NCI-H187 treated with DMSO at 0.1 percent for 48 hours (cell line): ENCODE data around the gene ODAPH.
"Not testable (repeated sequence)": the region's sequence is repeated elsewhere in the genome, so short reads cannot be mapped to it uniquely, and the experiment has no call there.

Source experiments
- DNase-seq: peaks from one replicate; lab custom pipeline; 2025; lab: John Stamatoyannopoulos, UW

The ODAPH gene

GRCh38 chr4:75555294-75556164 is at the start of gene ODAPH:
Gene ODAPH (plus strand): TSS chr4:75556066. CDS start chr4:75556083, 17 bp downstream.
- no peak for DNase-seq

GRCh38 chr4:75509592-75509991 is 46.3 kb upstream of the ODAPH start:
- DNase-seq: not testable (repeated sequence)

- DNase-seq: no peak
Measured at GRCh38 chr4:75511841-75512240, 44.0 kb upstream of the ODAPH start.

- no peak for DNase-seq
Measured at GRCh38 chr4:75512386-75513211, 43.3 kb upstream of the ODAPH start.

GRCh38 chr4:75513526-75514130 is 42.2 kb upstream of the ODAPH start:
- DNase-seq: no peak

GRCh38 chr4:75514131-75514948 is 41.5 kb upstream of the ODAPH start, which contains the start of the genes RCHY1 and THAP6:
Gene RCHY1 (minus strand): TSS chr4:75514403. CDS start chr4:75514286, 117 bp downstream.
Gene THAP6 (plus strand): TSS chr4:75514473. CDS start chr4:75515453, 980 bp downstream.
- DNase-seq: peak; percentile 96

- DNase-seq: no peak
Measured at GRCh38 chr4:75514949-75515612, 40.8 kb upstream of the ODAPH start.

GRCh38 chr4:75516144-75516543 is 39.7 kb upstream of the ODAPH start:
- DNase-seq: no peak

GRCh38 chr4:75519452-75519851 is 36.4 kb upstream of the ODAPH start:
- DNase-seq: not testable (repeated sequence)

GRCh38 chr4:75525086-75525485 is 30.8 kb upstream of the ODAPH start:
- DNase-seq: no peak

- DNase-seq: no peak
Measured at GRCh38 chr4:75525910-75526309, 30.0 kb upstream of the ODAPH start.

GRCh38 chr4:75527482-75527881 is 28.4 kb upstream of the ODAPH start:
- DNase-seq: no peak

- DNase-seq: no peak
Measured at GRCh38 chr4:75530556-75531322, 25.1 kb upstream of the ODAPH start.

GRCh38 chr4:75531536-75532143 is 24.2 kb upstream of the ODAPH start:
- not testable (repeated sequence) for DNase-seq

- DNase-seq: not testable (repeated sequence)
Measured at GRCh38 chr4:75533339-75533887, 22.5 kb upstream of the ODAPH start.

- not testable (repeated sequence) for DNase-seq
Measured at GRCh38 chr4:75533926-75534325, 21.9 kb upstream of the ODAPH start.

GRCh38 chr4:75537308-75537707 is 18.6 kb upstream of the ODAPH start:
- not testable (repeated sequence) for DNase-seq

- DNase-seq: no peak
Measured at GRCh38 chr4:75542824-75543223, 13.0 kb upstream of the ODAPH start.

- DNase-seq: not testable (repeated sequence)
Measured at GRCh38 chr4:75544220-75544619, 11.6 kb upstream of the ODAPH start.
